ENCODE results near the gene STEAP4. TPM values are rescaled to one million over a fixed set of nuclear protein-coding genes. Genes with fewer than 3 reads are reported as not detected.

STEAP4 gene
- total RNA-seq, 2 experiments from 2014 or later: not detected

GRCh38 chr7:88337572-88337971 is 30.9 kb upstream of the STEAP4 start:
- H3K27ac Mint-ChIP-seq: no peak overlapping the region
- no peak overlapping the region for H3K4me3 Mint-ChIP-seq
- no peaks in the 10 kb centered on the region for H3K4me1 Mint-ChIP-seq (ENCODE audit: low read depth)
- no peak for TF ChIP-seq CTCF (IDR thresholded peaks at IDR 0.05)
- ATAC-seq (no peak), DNase-seq (no peak)
- no peaks in the 10 kb centered on the region for H3K36me3 Mint-ChIP-seq (ENCODE audit: low read depth)
- POLR2A ChIA-PET: no interaction called here
- CTCF ChIA-PET: no interaction called here
- intact Hi-C loops (cut with micrococcal nuclease): no loop called here
- H3K9me3 Mint-ChIP-seq: no peaks in the 10 kb centered on the region
- peaks cover 9% of the 10 kb centered on the region for H3K27me3 Mint-ChIP-seq

- DNase-seq (no peak), ATAC-seq (no peak)
- no peaks in the 10 kb centered on the region for H3K4me1 Mint-ChIP-seq (ENCODE audit: low read depth)
- no peaks in the 10 kb centered on the region for H3K36me3 Mint-ChIP-seq (ENCODE audit: low read depth)
- TF ChIP-seq CTCF (IDR thresholded peaks at IDR 0.05): no peak
- CTCF ChIA-PET: interaction anchor here (0.7 to 4.8 kb wide), 2 partner anchors 8 to 14 kb away, joined by 3 to 15 read pairs; no protein-coding TSS in a partner anchor
- intact Hi-C loops (cut with micrococcal nuclease): no loop called here
- POLR2A ChIA-PET: no interaction called here
- no peaks in the 10 kb centered on the region for H3K9me3 Mint-ChIP-seq
- H3K27me3 Mint-ChIP-seq: peaks cover 7% of the 10 kb centered on the region
- no peak overlapping the region for H3K27ac Mint-ChIP-seq
- no peak overlapping the region for H3K4me3 Mint-ChIP-seq
Observed at GRCh38 chr7:88331322-88331721, 24.6 kb upstream of the STEAP4 start.

GRCh38 chr7:88329532-88330463 is 23.1 kb upstream of the STEAP4 start:
- no peak overlapping the region for H3K4me3 Mint-ChIP-seq
- CTCF ChIA-PET: no interaction called here
- DNase-seq: no peak
- peaks cover under 1% of the 10 kb centered on the region for H3K4me1 Mint-ChIP-seq (ENCODE audit: low read depth)
- ATAC-seq: no peak
- H3K27me3 Mint-ChIP-seq: peaks cover 2% of the 10 kb centered on the region
- intact Hi-C loops (cut with micrococcal nuclease): no loop called here
- no peak for TF ChIP-seq CTCF (IDR thresholded peaks at IDR 0.05)
- POLR2A ChIA-PET: interaction anchor here (0.5 kb wide), 1 partner anchor 1435 kb away, joined by 3 read pairs; no protein-coding TSS in a partner anchor
- H3K9me3 Mint-ChIP-seq: no peaks in the 10 kb centered on the region
- no peak overlapping the region for H3K27ac Mint-ChIP-seq
- H3K36me3 Mint-ChIP-seq (ENCODE audit: low read depth): no peaks in the 10 kb centered on the region

GRCh38 chr7:88328787-88329186 is 22.1 kb upstream of the STEAP4 start:
- Mint-ChIP-seq H3K27ac (no peak overlapping the region), H3K4me1 (ENCODE audit: low read depth) (peaks cover 3% of the 10 kb centered on the region), H3K4me3 (no peak overlapping the region), H3K36me3 (ENCODE audit: low read depth) (no peaks in the 10 kb centered on the region), H3K27me3 (no peaks in the 10 kb centered on the region), H3K9me3 (no peaks in the 10 kb centered on the region)
- intact Hi-C loops (cut with micrococcal nuclease): no loop called here
- POLR2A ChIA-PET: no interaction called here
- TF ChIP-seq CTCF (IDR thresholded peaks at IDR 0.05): no peak
- ATAC-seq (no peak), DNase-seq (no peak)
- CTCF ChIA-PET: no interaction called here

- peak overlapping the region; percentile 4 for H3K27ac Mint-ChIP-seq
- CTCF ChIA-PET: no interaction called here
- peak; percentile 34 for ATAC-seq
- no peaks in the 10 kb centered on the region for H3K9me3 Mint-ChIP-seq
- peaks cover 3% of the 10 kb centered on the region for H3K4me1 Mint-ChIP-seq (ENCODE audit: low read depth)
- POLR2A ChIA-PET: no interaction called here
- intact Hi-C loops (cut with micrococcal nuclease): no loop called here
- no peak overlapping the region for H3K4me3 Mint-ChIP-seq
- no peaks in the 10 kb centered on the region for H3K36me3 Mint-ChIP-seq (ENCODE audit: low read depth)
- no peak for TF ChIP-seq CTCF (IDR thresholded peaks at IDR 0.05)
- H3K27me3 Mint-ChIP-seq: peaks cover 6% of the 10 kb centered on the region
- no peak for DNase-seq
Observed at GRCh38 chr7:88324699-88325098, 18.0 kb upstream of the STEAP4 start.

Data from activated CD8-positive, alpha-beta T cell treated with anti-CD3 and anti-CD28 coated beads for 36 hours (primary cell).